ENCODE data around the gene NLGN1.

The NLGN1 gene

GRCh38 chr3:173992416-173992815 lies 594.9 kb downstream of the NLGN1 start:
- DNase-seq (ENCODE audit: low spot score), result no peak

- DNase-seq (ENCODE audit: low spot score), result no peak
Observed at GRCh38 chr3:173993299-173993698, 595.8 kb downstream of the NLGN1 start.

GRCh38 chr3:174000675-174001074 lies 603.1 kb downstream of the NLGN1 start:
- DNase-seq (ENCODE audit: low spot score), result no peak

GRCh38 chr3:174002543-174002942 lies 605.0 kb downstream of the NLGN1 start:
- no peak for DNase-seq (ENCODE audit: low spot score)

GRCh38 chr3:174010907-174011306 lies 613.4 kb downstream of the NLGN1 start:
- no peak for DNase-seq (ENCODE audit: low spot score)

- no peak for DNase-seq (ENCODE audit: low spot score)
Observed at GRCh38 chr3:174016186-174016585, 618.6 kb downstream of the NLGN1 start.

GRCh38 chr3:174020156-174020555 lies 622.6 kb downstream of the NLGN1 start:
- no peak for DNase-seq (ENCODE audit: low spot score)

GRCh38 chr3:174023421-174023820 lies 625.9 kb downstream of the NLGN1 start:
- DNase-seq (ENCODE audit: low spot score), result no peak

GRCh38 chr3:174028673-174029072 lies 631.1 kb downstream of the NLGN1 start:
- no peak for DNase-seq (ENCODE audit: low spot score)

GRCh38 chr3:174035328-174035886 lies 637.9 kb downstream of the NLGN1 start:
- DNase-seq (ENCODE audit: low spot score), result no peak

GRCh38 chr3:174046311-174046710 lies 648.8 kb downstream of the NLGN1 start:
- DNase-seq (ENCODE audit: low spot score), result no peak

GRCh38 chr3:174049472-174049871 lies 651.9 kb downstream of the NLGN1 start:
- no peak for DNase-seq (ENCODE audit: low spot score)

GRCh38 chr3:174051191-174051590 lies 653.6 kb downstream of the NLGN1 start:
- DNase-seq (ENCODE audit: low spot score), result no peak

GRCh38 chr3:174058804-174059203 lies 661.3 kb downstream of the NLGN1 start:
- no peak for DNase-seq (ENCODE audit: low spot score)

GRCh38 chr3:174060431-174060830 lies 662.9 kb downstream of the NLGN1 start:
- DNase-seq (ENCODE audit: low spot score), result no peak

GRCh38 chr3:174061162-174061561 lies 663.6 kb downstream of the NLGN1 start:
- DNase-seq (ENCODE audit: low spot score), result no peak

- no peak for DNase-seq (ENCODE audit: low spot score)
Observed at GRCh38 chr3:174061731-174062130, 664.2 kb downstream of the NLGN1 start.

- no peak for DNase-seq (ENCODE audit: low spot score)
Observed at GRCh38 chr3:174062923-174063322, 665.4 kb downstream of the NLGN1 start.

GRCh38 chr3:174068035-174068434 lies 670.5 kb downstream of the NLGN1 start:
- no peak for DNase-seq (ENCODE audit: low spot score)

GRCh38 chr3:174072675-174073074 lies 675.1 kb downstream of the NLGN1 start:
- DNase-seq (ENCODE audit: low spot score), result no peak

GRCh38 chr3:174083706-174084105 lies 686.2 kb downstream of the NLGN1 start:
- DNase-seq (ENCODE audit: low spot score), result no peak

- DNase-seq (ENCODE audit: low spot score), result no peak
Observed at GRCh38 chr3:174089592-174089991, 692.0 kb downstream of the NLGN1 start.

GRCh38 chr3:174094669-174095068 lies 697.1 kb downstream of the NLGN1 start:
- DNase-seq (ENCODE audit: low spot score), result no peak

GRCh38 chr3:174097686-174098085 lies 700.1 kb downstream of the NLGN1 start:
- no peak for DNase-seq (ENCODE audit: low spot score)

GRCh38 chr3:174098746-174099145 lies 701.2 kb downstream of the NLGN1 start:
- no peak for DNase-seq (ENCODE audit: low spot score)
